ENCODE measurements around the gene MIEN1.
"Not testable (repeated sequence)": the region's sequence is repeated elsewhere in the genome, so short reads cannot be mapped to it uniquely, and the experiment has no call there.

Gene MIEN1

GRCh38 chr17:39739885-39740356, 9.6 kb upstream of the MIEN1 start:
- DNase-seq: no peak

DNA sequence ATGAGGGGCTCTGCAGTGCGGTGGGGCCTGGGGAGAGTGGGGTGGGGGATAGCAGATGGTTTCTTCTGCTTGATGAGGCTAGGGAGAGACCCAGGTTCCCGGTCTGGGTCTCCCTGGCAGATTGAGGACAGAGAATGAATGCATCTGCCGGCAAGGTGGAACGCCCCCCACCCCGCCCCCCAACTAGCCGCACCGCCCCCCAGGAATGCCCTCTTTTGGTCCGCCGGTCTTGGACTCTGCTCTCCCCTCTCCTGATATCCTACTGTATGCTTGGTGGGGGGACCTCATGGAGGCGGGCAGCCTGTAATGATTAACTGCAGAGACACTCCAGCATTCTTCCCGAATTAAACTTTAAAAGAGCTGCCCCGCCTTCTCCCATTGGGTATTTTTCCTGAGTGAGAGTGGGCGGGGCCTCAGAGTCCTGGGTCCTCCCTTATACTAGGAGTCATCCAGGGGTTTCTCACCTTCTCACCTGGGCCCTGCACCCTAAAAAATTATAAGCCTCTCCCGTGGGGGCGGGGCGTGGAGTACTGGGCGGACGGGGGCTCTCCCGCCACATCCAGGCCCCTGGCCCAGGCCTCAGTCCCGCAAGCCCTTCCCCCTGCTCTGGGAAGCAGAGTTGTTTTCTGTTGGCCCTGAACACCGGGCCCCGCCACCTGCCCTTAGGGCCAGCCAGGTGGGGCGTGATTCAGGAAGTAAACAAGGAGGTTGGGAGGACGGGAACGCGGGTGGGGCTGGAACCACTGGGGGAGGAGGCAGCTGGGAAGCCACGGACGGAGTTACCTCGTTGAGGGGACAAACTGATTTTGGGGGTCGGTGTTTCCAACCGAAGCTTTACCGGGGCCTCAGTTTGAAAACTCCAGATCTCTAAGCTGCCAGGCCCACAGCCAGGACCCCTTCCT, 8.9 kb upstream of the MIEN1 start:
- no peak for DNase-seq

GRCh38 chr17:39738568-39738901, 8.2 kb upstream of the MIEN1 start:
- DNase-seq: no peak

DNA sequence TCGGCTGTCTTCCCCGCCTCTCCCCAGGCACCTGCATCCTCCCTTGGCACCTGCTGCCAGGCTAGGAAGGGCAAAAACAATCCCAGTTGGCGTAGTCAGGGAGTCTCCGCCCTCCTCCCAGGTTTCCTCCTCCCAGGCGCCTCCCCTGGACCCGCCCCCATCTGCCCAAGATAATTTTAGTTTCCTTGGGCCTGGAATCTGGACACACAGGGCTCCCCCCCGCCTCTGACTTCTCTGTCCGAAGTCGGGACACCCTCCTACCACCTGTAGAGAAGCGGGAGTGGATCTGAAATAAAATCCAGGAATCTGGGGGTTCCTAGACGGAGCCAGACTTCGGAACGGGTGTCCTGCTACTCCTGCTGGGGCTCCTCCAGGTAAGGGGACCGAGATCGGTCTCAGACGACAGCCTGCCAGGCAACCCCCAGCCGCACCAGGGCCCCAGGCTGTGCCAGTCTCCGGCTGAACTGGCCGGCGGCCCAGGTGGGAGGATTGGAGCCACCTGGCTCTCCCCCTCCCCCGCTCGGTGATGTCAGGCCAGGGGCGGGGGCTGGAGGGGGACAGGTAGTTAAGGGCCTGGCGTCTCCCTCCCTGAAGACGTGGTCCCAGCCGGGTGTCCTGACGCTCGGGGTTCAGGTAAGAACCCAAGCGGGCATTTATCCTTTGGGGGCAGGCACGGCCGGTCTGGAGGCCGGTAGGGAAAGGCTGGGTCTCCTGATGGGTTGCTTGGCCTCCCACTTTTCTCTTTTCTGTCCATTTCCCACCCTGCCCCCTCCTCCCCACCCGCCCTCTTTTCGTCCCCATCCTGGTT, 7.6 kb upstream of the MIEN1 start, which contains the start of gene GRB7:
Gene GRB7 (plus strand): TSS at position 179 of the 808 bp plus-strand sequence. CDS start 4,364 bp downstream, outside the sequence.
- DNase-seq: no peak

- no peak for DNase-seq
Observed at GRCh38 chr17:39737206-39737759, 7.0 kb upstream of the MIEN1 start.

GRCh38 chr17:39736319-39737165, 6.2 kb upstream of the MIEN1 start:
- DNase-seq: no peak

DNA sequence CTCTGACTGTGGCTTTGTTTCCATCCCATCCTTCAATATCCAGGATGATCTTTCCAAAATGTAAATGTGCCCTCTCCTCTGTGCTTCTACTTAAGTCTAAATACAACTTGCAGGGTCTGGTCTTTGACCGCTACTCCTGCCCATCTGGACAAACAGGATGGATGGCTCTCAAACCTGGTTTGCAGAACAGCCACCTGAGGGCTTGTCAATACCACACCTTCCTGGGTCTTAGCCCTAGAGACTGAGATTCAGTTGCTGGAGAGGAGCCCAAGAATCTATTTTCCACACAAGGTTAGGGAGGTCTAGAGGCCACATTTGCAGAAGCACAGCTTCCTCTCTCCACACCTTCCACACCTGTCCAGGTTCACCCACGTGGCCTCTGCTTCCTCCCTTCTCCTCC, 5.5 kb upstream of the MIEN1 start:
- no peak for DNase-seq

DNA sequence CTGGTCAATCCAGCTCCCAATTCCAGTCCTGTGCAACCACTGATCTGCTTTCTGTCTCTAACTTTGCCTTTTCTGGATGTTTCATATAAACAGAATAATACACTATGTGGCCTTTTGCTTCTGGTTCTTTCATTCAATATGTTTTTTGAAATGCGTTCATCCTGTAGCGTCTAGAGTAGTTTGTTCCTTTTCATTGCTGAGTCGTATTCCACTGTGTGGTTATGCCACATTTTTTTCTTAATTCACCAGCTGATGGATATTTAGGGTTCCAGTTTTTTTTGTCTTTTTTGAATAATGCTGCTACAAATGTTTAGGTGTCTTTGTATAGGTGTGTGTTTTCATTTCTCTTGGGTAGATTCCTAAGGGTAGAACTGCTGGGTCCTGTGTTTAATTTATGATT, 2.3 kb upstream of the MIEN1 start:
- no peak for DNase-seq

- DNase-seq: no peak
Observed at GRCh38 chr17:39729280-39729851, 966 bp downstream of the MIEN1 start.

- DNase-seq: no peak
Observed at GRCh38 chr17:39727556-39727955, 2.8 kb downstream of the MIEN1 start.

DNA sequence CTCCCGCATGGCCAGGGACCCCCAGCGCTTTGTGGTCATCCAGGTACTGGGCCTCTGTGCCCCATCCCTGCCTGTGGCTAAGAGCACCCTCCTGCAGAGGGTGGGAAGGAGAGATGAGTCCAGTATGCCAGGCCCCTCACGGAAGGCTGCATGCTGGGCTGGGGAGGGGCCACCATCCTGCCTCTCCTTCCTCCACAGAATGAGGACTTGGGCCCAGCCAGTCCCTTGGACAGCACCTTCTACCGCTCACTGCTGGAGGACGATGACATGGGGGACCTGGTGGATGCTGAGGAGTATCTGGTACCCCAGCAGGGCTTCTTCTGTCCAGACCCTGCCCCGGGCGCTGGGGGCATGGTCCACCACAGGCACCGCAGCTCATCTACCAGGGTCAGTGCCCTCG, 3.7 kb downstream of the MIEN1 start:
- DNase-seq: no peak

DNA sequence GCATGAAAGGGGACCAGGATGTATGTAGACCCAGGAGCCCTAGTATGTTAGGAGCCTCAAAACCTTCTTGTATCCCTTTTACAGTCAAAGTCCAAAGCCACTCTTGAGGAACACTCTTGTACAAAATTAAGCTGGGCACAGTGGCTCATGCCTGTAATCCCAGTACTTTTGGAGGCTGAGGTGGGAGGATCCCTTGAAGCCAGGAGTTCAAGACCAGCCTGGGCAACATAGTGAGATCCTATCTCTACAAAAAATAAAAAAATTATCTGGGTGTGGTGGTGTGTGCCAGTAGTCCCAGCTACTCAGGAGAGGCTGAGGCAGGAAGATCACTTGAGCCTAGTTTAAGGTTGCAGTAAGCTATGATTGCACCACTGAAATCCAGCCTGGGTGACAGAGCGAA, 4.4 kb downstream of the MIEN1 start:
- DNase-seq: not testable (repeated sequence)

DNA sequence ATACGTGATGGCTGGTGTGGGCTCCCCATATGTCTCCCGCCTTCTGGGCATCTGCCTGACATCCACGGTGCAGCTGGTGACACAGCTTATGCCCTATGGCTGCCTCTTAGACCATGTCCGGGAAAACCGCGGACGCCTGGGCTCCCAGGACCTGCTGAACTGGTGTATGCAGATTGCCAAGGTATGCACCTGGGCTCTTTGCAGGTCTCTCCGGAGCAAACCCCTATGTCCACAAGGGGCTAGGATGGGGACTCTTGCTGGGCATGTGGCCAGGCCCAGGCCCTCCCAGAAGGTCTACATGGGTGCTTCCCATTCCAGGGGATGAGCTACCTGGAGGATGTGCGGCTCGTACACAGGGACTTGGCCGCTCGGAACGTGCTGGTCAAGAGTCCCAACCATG, 5.6 kb downstream of the MIEN1 start:
- DNase-seq: no peak

DNA sequence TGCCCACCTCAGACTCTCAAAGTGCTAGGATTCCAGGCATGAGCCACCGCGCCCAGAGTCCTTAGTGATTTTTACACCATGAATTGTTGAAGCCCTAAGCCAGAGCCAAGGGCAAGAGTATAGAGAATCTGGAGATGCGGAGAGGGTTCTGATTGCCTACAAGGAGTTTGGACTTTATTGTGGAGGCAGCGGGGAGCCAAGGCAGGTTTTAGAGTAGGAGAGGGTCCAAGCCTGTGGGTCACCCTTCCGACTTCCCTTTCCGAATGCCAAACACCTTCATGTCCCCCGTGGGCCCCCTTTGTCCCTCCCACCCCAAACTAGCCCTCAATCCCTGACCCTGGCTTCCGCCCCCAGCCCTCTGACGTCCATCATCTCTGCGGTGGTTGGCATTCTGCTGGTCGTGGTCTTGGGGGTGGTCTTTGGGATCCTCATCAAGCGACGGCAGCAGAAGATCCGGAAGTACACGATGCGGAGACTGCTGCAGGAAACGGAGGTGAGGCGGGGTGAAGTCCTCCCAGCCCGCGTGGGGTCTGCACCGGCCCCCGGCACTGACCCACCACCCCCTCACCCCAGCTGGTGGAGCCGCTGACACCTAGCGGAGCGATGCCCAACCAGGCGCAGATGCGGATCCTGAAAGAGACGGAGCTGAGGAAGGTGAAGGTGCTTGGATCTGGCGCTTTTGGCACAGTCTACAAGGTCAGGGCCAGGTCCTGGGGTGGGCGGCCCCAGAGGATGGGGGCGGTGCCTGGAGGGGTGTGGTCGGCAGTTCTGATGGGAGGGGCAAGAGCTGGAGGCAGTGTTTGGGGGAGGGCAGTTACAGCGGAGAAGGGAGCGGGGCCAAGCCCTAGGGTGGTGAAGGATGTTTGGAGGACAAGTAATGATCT, 7.1 kb downstream of the MIEN1 start:
- DNase-seq: no peak

GRCh38 chr17:39722104-39722503, 8.2 kb downstream of the MIEN1 start:
- no peak for DNase-seq

DNA sequence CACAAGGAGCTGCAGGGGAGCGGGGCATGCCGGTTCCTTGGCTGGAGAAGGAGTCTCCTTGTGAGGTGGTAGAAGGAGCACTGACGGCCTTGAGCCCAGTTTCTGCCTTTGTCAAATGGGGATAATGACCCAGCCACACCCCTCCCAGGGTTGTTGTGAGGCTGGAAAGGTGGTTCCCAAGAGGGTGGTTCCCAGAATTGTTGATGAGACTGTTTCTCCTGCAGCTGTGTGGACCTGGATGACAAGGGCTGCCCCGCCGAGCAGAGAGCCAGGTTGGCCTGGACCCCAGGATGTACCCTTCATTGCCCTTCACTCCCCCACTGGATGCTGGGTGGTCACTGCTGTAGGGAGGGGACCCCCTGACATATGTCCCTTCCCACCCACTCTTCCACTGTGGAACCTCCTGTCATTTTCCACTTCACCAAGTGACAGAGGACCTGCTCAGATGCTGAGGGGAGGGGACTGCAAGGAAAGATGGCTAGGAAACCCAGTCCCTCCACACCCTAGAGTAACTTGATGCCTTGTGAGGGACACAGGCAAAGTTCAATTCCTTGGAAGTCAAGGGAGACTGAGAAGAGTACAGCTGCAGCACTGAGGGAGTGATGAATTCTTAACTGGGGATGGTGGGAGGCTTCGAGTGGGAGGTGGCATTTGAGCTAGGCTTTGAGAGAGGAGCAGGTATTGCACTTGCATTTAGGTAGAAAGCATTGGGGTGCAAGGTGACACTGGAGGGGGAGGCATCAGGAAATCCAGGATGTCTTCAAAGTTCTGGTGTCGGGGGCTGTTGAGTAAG, 10.6 kb downstream of the MIEN1 start:
- DNase-seq: no peak

- DNase-seq: no peak
Observed at GRCh38 chr17:39717660-39718059, 12.7 kb downstream of the MIEN1 start.

GRCh38 chr17:39716879-39717536, 13.3 kb downstream of the MIEN1 start:
- no peak for DNase-seq

GRCh38 chr17:39716073-39716818, 14.1 kb downstream of the MIEN1 start:
- no peak for DNase-seq

Data from DMS 273 treated with DMSO at 0.1 percent for 48 hours (cell line).